HCT116 (cell line): ENCODE results near the gene HNRNPUL2. TPM values are rescaled to one million over a fixed set of nuclear protein-coding genes. Genes with fewer than 3 reads are reported as not detected.

ENCODE experiments used
- ATAC-seq: fragments of 200-7000 bp; cut with Tn5 transposase; 2 replicates; pipeline ENCODE4 v1.9.1; 2020; ENCODE audit warnings: mild to moderate bottlenecking, moderate library complexity
- BruUV-seq: library from RNA; stranded (reverse); fragments of 400-500 nt; replicated peaks from 2 replicates; lab custom pipeline; 2021; lab: Mats Ljungman, UMichigan
- CTCF ChIA-PET: fragments of 300-600 bp; sonication (Branson Sonifier 250); formaldehyde crosslinking; loops from one replicate; lab custom pipeline; 2021; ENCODE audit warnings: antibody characterized with exemption; lab: Charles Lee
- POLR2A ChIA-PET: fragments of 300-600, 350-600 bp; sonication (Branson Sonifier 250); formaldehyde crosslinking; loops from one replicate; lab custom pipeline; 2021; ENCODE audit warnings: antibody characterized with exemption; lab: Charles Lee
- RAD21 ChIA-PET, 2 experiments: fragments of 300-600 bp; sonication (Branson Sonifier 250); formaldehyde crosslinking; loops; one replicate each; lab custom pipeline; 2023; ENCODE audit warnings: low total read pairs in 2 of 2; ENCODE audit not compliant: uncharacterized antibody in 2 of 2, unreplicated experiment in 2 of 2, low non-redundant PET in 1 of 2; lab: Charles Lee
- DNase-seq: peaks from one replicate; pipeline ENCODE4 v3.0.0-alpha.2; 2010; ENCODE audit warnings: low read depth, low spot score
- H2AFZ ChIP-seq: fragments of 200-600 bp; shearing (Covaris generic), sonication (generic); 2 replicates; pipeline ENCODE4 v1.6.1; 2017; ENCODE audit warnings: low read depth, mixed run types, mixed read lengths, antibody characterized with exemption, low read length; ENCODE audit not compliant: poor library complexity, severe bottlenecking
- H3K27ac ChIP-seq: 2 replicates; pipeline ENCODE4 v1.5.1; 2012; ENCODE audit warnings: low read depth, low read length
- H3K27me3 ChIP-seq: fragments of 200-600 bp; sonication (generic); 2 replicates; pipeline ENCODE4 v1.6.1; 2016; ENCODE audit warnings: mixed run types, low read length, mixed read lengths; ENCODE audit not compliant: insufficient read depth
- H3K36me3 ChIP-seq, 2 experiments: fragments of 200-500 bp in 1 of 2; fragments of 200-600 bp in 1 of 2; sonication (Bioruptor generic) in 1 of 2; sonication (generic) in 1 of 2; 2 replicates each; pipeline versions ENCODE4 v1.5.1 to v1.6.1; 2014 to 2016; ENCODE audit warnings: low read length in 2 of 2, inconsistent platforms in 1 of 2, mixed read lengths in 1 of 2, mixed run types in 1 of 2; ENCODE audit not compliant: insufficient read depth in 2 of 2, control insufficient read depth in 1 of 2
- H3K4me1 ChIP-seq, 2 experiments: fragments of 200-600 bp in 1 of 2; sonication (generic) in 1 of 2; 2 replicates each; pipeline versions ENCODE4 v1.5.1 to v1.6.1; 2012 to 2017; ENCODE audit warnings: low read length in 2 of 2, inconsistent platforms in 1 of 2, mild to moderate bottlenecking in 1 of 2, mixed read lengths in 1 of 2, mixed run types in 1 of 2, moderate library complexity in 1 of 2; ENCODE audit not compliant: insufficient read depth in 2 of 2, control insufficient read depth in 1 of 2
- H3K4me2 ChIP-seq: fragments of 200-600 bp; sonication (generic); 2 replicates; pipeline ENCODE4 v1.6.1; 2017; ENCODE audit warnings: mixed run types, low read length, mixed read lengths
- H3K4me3 ChIP-seq, 2 experiments: fragments of 200-600 bp in 1 of 2; sonication (generic) in 1 of 2; replicated peaks in 1 of 2; 2 replicates each; pipeline ENCODE4 v1.5.1; 2011 to 2016; ENCODE audit warnings: low read length in 2 of 2, control low read depth in 1 of 2, low read depth in 1 of 2, mild to moderate bottlenecking in 1 of 2, mixed read lengths in 1 of 2, mixed run types in 1 of 2
- H3K79me2 ChIP-seq: fragments of 200-600 bp; sonication (generic); 2 replicates; pipeline ENCODE4 v1.6.1; 2017; ENCODE audit warnings: mild to moderate bottlenecking, mixed run types, low read length, moderate library complexity, mixed read lengths; ENCODE audit not compliant: insufficient read depth
- H3K9ac ChIP-seq: fragments of 200-600 bp; sonication (generic); 2 replicates; pipeline ENCODE4 v1.6.1; 2016; ENCODE audit warnings: low read length, mixed read lengths
- H3K9me2 ChIP-seq: fragments of 200-600 bp; sonication (generic), shearing (Covaris generic); 2 replicates; pipeline ENCODE4 v1.6.1; 2017; ENCODE audit warnings: mixed run types, mild to moderate bottlenecking, moderate library complexity; ENCODE audit not compliant: insufficient read depth
- H3K9me3 ChIP-seq, 2 experiments: fragments of 200-500 bp in 1 of 2; fragments of 200-600 bp in 1 of 2; sonication (Bioruptor generic) in 1 of 2; sonication (generic) in 1 of 2; 2 replicates each; pipeline ENCODE4 v1.6.1; 2014 to 2017; ENCODE audit warnings: low read length in 2 of 2, mixed read lengths in 2 of 2, inconsistent platforms in 1 of 2, low read depth in 1 of 2, mild to moderate bottlenecking in 1 of 2, mixed run types in 1 of 2, moderate library complexity in 1 of 2; ENCODE audit not compliant: control insufficient read depth in 1 of 2, insufficient read depth in 1 of 2
- H4K20me1 ChIP-seq: fragments of 200-600 bp; sonication (generic), shearing (Covaris generic); 2 replicates; pipeline ENCODE4 v1.6.1; 2017; ENCODE audit warnings: mixed run types, mild to moderate bottlenecking, moderate library complexity; ENCODE audit not compliant: insufficient read depth
- CEBPB ChIP-seq: IDR thresholded peaks from 2 replicates; pipeline ENCODE4 v1.6.1; 2012; ENCODE audit warnings: low read depth
- POLR2A ChIP-seq: IDR thresholded peaks from 2 replicates; pipeline ENCODE4 v1.7.0; 2011; ENCODE audit warnings: borderline replicate concordance; ENCODE audit not compliant: insufficient read depth, insufficient read length; ENCODE audit errors: extremely low read depth
- POLR2AphosphoS5 ChIP-seq: IDR thresholded peaks from 2 replicates; pipeline ENCODE4 v1.6.1; 2011; ENCODE audit warnings: mild to moderate bottlenecking, low read depth, low read length, moderate library complexity
- ZNF274 ChIP-seq: fragments of 200-500 bp; sonication (Bioruptor generic); IDR thresholded peaks from 2 replicates; pipeline ENCODE4 v1.6.1; 2014; ENCODE audit warnings: mild to moderate bottlenecking, low read depth, low read length, inconsistent platforms
- intact Hi-C: fragments of 100-400 bp; cut with micrococcal nuclease; formaldehyde crosslinking; loops from 2 replicates; pipeline ENCODE4 v1.10.0; 2022
- total RNA-seq: library from RNA; stranded (reverse); gene quantifications from one replicate; pipeline ENCODE4 v1.2.1, GENCODE V29; 2021; ENCODE audit not compliant: unreplicated experiment

Gene HNRNPUL2
- total RNA-seq, 1 experiment from 2014 or later: 45.8 TPM

DNA sequence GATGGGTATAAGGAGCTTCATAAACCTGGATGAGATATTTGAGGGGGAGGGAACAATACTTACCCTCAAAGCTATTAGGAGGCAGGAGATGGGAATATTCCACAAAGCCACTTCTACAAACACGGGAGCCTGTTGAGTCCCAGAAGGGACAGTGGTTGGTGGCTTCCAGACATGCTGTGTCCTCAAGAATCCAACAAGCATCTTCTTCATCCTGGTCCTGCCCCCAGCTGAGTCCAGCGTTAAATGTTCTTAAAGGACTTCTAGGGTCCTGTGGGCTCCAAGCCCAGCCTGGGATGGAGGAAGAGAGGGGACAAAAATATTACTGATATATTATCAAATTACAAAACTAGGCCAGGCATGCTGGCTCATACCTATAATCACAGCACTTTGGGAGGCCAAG lies 59.8 kb downstream of the HNRNPUL2 start:
- Histone ChIP-seq H3K4me2 (peak overlapping the region; percentile 98; the same call in 1 of the 2 replicates), H3K27me3 (no peaks in the 10 kb centered on the region), H3K4me1 (peaks cover 30 to 58% of the 10 kb centered on the region in 2 experiments; a peak in 3 of 4 replicates), H3K9me3 (no peaks in the 10 kb centered on the region), H2AFZ (no peak overlapping the region), H3K36me3 (peaks cover 8 to 27% of the 10 kb centered on the region in 2 experiments; a peak in 3 of 4 replicates), H4K20me1 (no peaks in the 10 kb centered on the region), H3K9me2 (no peaks in the 10 kb centered on the region), H3K9ac (peak overlapping the region; percentile 100), H3K4me3 (no peak overlapping the region), H3K79me2 (peaks cover 79% of the 10 kb centered on the region), H3K27ac (peak overlapping the region; percentile 96)
- ChIA-PET CTCF (interaction anchor here (1.0 to 1.4 kb wide), 2 partner anchors 119 to 273 kb away, joined by 3 to 4 read pairs; partner anchors contain the start of gene TMEM179B), POLR2A (interaction anchor here (0.8 to 8.9 kb wide), 11 partner anchors 13 to 273 kb away, joined by 3 to 195 read pairs (median 4); partner anchors contain the start of genes B3GAT3, EEF1G, GANAB and HNRNPUL2), RAD21 (interaction anchor here in 1 of 2 experiments (0.6 kb wide), 1 partner anchor 68 kb away, joined by 6 read pairs; no protein-coding TSS in a partner anchor)
- BruUV-seq: no TSS peak
- intact Hi-C loops: no loop called here
- DNase-seq (no peak), ATAC-seq (no peak)
- no peak for TF ChIP-seq CEBPB
- TF ChIP-seq POLR2A: no peak
- TF ChIP-seq POLR2AphosphoS5: peak; percentile 35; the same call in 1 of the 2 replicates

DNA sequence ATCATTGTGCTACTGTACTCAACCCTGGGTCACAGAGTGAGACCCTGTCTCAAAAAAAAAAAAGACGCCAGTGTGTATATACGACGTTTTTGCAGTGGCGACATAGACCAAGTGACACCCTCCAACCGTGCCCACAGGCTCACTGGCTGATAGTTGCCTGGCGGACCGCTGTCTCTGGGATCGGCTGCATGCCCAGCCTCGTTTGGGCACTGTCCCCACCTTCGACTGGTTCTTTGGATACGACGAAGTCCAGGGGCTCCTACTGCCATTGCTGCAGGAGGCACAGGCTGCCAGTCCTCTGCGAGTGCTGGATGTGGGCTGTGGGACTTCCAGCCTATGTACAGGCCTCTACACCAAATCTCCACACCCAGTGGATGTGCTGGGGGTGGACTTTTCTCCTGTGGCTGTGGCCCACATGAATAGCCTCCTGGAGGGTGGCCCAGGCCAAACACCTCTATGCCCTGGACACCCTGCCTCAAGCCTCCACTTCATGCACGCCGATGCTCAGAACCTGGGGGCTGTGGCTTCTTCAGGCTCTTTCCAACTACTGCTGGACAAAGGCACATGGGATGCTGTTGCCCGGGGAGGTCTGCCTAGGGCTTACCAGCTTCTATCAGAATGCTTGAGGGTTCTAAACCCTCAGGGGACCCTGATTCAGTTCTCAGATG lies 60.9 kb downstream of the HNRNPUL2 start:
- Histone ChIP-seq H3K36me3 (peaks cover 11 to 32% of the 10 kb centered on the region in 2 experiments; a peak in 3 of 4 replicates), H3K9me2 (no peaks in the 10 kb centered on the region), H3K4me2 (peak overlapping the region; percentile 98), H3K4me1 (peaks cover 30 to 54% of the 10 kb centered on the region in 2 experiments; a peak in 3 of 4 replicates), H3K9ac (peak overlapping the region; percentile 100), H3K27me3 (no peaks in the 10 kb centered on the region), H3K4me3 (peak overlapping the region; percentile 99), H4K20me1 (no peaks in the 10 kb centered on the region), H3K9me3 (no peaks in the 10 kb centered on the region), H3K79me2 (peaks cover 68% of the 10 kb centered on the region), H2AFZ (no peak overlapping the region), H3K27ac (peak overlapping the region; percentile 96)
- no peak for DNase-seq
- ATAC-seq: peak; percentile 2; the same call in 1 of the 2 replicates
- no TSS peak for BruUV-seq
- CTCF ChIA-PET: interaction anchor here (1.6 to 1.9 kb wide), 2 partner anchors 11 to 120 kb away, joined by 5 to 6 read pairs; no protein-coding TSS in a partner anchor
- intact Hi-C loops: no loop called here
- RAD21 ChIA-PET: no interaction called here
- TF ChIP-seq ZNF274 (no peak), POLR2A (peak; percentile 19), POLR2AphosphoS5 (peak; percentile 42)
- POLR2A ChIA-PET: interaction anchor here (1.0 to 8.9 kb wide), 13 partner anchors 8 to 272 kb away, joined by 3 to 195 read pairs (median 6); partner anchors contain the start of genes B3GAT3, EEF1G, GANAB and INTS5
